Mesothelial cell of epicardium (in vitro differentiated cells): ENCODE measurements around the gene SRGAP2. TPM values are rescaled to one million over a fixed set of nuclear protein-coding genes. Genes with fewer than 3 reads are reported as not detected.
"Not testable (repeated sequence)": the region's sequence is repeated elsewhere in the genome, so short reads cannot be mapped to it uniquely, and the experiment has no call there.

Experiments
- DNase-seq, 2 experiments: peaks; one replicate each; pipeline ENCODE4 v3.0.0; 2021; ENCODE audit warnings: low spot score in 2 of 2; ENCODE audit not compliant: unreplicated experiment in 2 of 2
- H3K27ac Mint-ChIP-seq: 2 replicates; pipeline ENCODE4 v1.8.0; 2021; ENCODE audit warnings: mixed read lengths
- H3K27me3 Mint-ChIP-seq: 2 replicates; pipeline ENCODE4 v1.8.0; 2021; ENCODE audit warnings: low read depth, mixed read lengths
- H3K36me3 Mint-ChIP-seq: 2 replicates; pipeline ENCODE4 v1.8.0; 2021; ENCODE audit warnings: mixed read lengths
- H3K4me1 Mint-ChIP-seq: 2 replicates; pipeline ENCODE4 v1.8.0; 2021; ENCODE audit warnings: mixed read lengths
- H3K4me3 Mint-ChIP-seq: 2 replicates; pipeline ENCODE4 v1.8.0; 2021; ENCODE audit warnings: mild to moderate bottlenecking, moderate library complexity, mixed read lengths
- H3K9me3 Mint-ChIP-seq: 2 replicates; pipeline ENCODE4 v1.8.0; 2021; ENCODE audit warnings: mixed read lengths
- total RNA-seq: library from RNA; stranded (reverse); gene quantifications from 3 replicates; pipeline ENCODE4 v1.2.1, GENCODE V29; 2021

SRGAP2 gene
- total RNA-seq, 1 donor from 2014 or later, result 50.7 TPM

- not testable (repeated sequence) for H3K9me3 Mint-ChIP-seq, H3K4me1 Mint-ChIP-seq, H3K27ac Mint-ChIP-seq, H3K4me3 Mint-ChIP-seq, H3K27me3 Mint-ChIP-seq, H3K36me3 Mint-ChIP-seq, DNase-seq
Measured at GRCh38 chr1:206250953-206251681, 47.8 kb downstream of the SRGAP2 start.

GRCh38 chr1:206252680-206253335 is 49.5 kb downstream of the SRGAP2 start:
- H3K4me1 Mint-ChIP-seq, H3K36me3 Mint-ChIP-seq, H3K27me3 Mint-ChIP-seq, H3K27ac Mint-ChIP-seq, H3K9me3 Mint-ChIP-seq, DNase-seq, H3K4me3 Mint-ChIP-seq: not testable (repeated sequence)

Other genes starting within 250 kb of the SRGAP2 start
- gene RAB7B, start 200.1 kb upstream of the SRGAP2 start, total RNA-seq, result 1.3 to 1.5 TPM (median 1.4 TPM) in 3 replicates
- 0.16 TPM in 1 of 3 replicates, not detected in the others for gene CTSE, start 179.6 kb upstream of the SRGAP2 start, total RNA-seq
- not detected in 3 replicates for gene RHEX, start 150.4 kb upstream of the SRGAP2 start, total RNA-seq
- gene AVPR1B, start 86.2 kb upstream of the SRGAP2 start, total RNA-seq, result not detected in 3 replicates
- gene FAM72A, start 702 bp upstream of the SRGAP2 start, total RNA-seq, result 1.7 to 2.5 TPM (median 2.0 TPM) in 3 replicates